Lung (tissue), 12 donors: ENCODE data around the gene TNFAIP8L3. TPM values are rescaled to one million over a fixed set of nuclear protein-coding genes. Genes with fewer than 3 reads are reported as not detected.
A peak's percentile ranks its signal among the peaks of the same experiment; 100 is the strongest.

Source experiments
- ATAC-seq: fragments of 200-7000 bp; cut with Tn5 transposase; one replicate; pipeline ENCODE4 v1.9.1; 2020; ENCODE audit warnings: moderate number of reproducible peaks; ENCODE audit not compliant: insufficient read depth, low FRiP score
- DNase-seq, 3 donors: peaks; one replicate each; pipeline ENCODE4 v3.0.0-alpha.2; 2013 to 2017
- H3K27ac ChIP-seq, 2 donors: one replicate each; pipeline ENCODE4 v1.5.1; 2013; ENCODE audit warnings: mild to moderate bottlenecking in 2 of 2, moderate library complexity in 2 of 2, control low read depth in 1 of 2, inconsistent platforms in 1 of 2, low read depth in 1 of 2, low read length in 1 of 2
- H3K27me3 ChIP-seq, 3 donors: one replicate each; pipeline ENCODE4 v1.5.1; 2013; ENCODE audit warnings: low read length in 2 of 3; ENCODE audit not compliant: control insufficient read depth in 3 of 3, insufficient read depth in 3 of 3
- H3K36me3 ChIP-seq, 4 donors: one replicate each; pipeline ENCODE4 v1.5.1; 2013; ENCODE audit warnings: low read length in 4 of 4, mild to moderate bottlenecking in 1 of 4, moderate library complexity in 1 of 4; ENCODE audit not compliant: control insufficient read depth in 4 of 4, insufficient read depth in 4 of 4
- H3K4me1 ChIP-seq, 5 donors: one replicate each; pipeline ENCODE4 v1.5.1; 2013; ENCODE audit warnings: low read length in 5 of 5, mild to moderate bottlenecking in 2 of 5, moderate library complexity in 1 of 5; ENCODE audit not compliant: control insufficient read depth in 5 of 5, insufficient read depth in 5 of 5
- H3K4me3 ChIP-seq: one replicate; pipeline ENCODE4 v1.5.1; 2013; ENCODE audit warnings: mild to moderate bottlenecking, control low read depth, moderate library complexity
- H3K9ac ChIP-seq, 2 donors: one replicate each; pipeline ENCODE4 v1.5.1; 2013; ENCODE audit warnings: low read length in 2 of 2, control low read depth in 1 of 2; ENCODE audit not compliant: insufficient read depth in 1 of 2
- H3K9me3 ChIP-seq, 4 donors: one replicate each; pipeline ENCODE4 v1.5.1; 2013; ENCODE audit warnings: low read length in 3 of 4, mild to moderate bottlenecking in 1 of 4, moderate library complexity in 1 of 4; ENCODE audit not compliant: control insufficient read depth in 4 of 4, insufficient read depth in 3 of 4
- CTCF ChIP-seq: IDR thresholded peaks from 2 replicates; pipeline ENCODE4 v1.5.1; 2012; ENCODE audit warnings: mild to moderate bottlenecking; ENCODE audit errors: control extremely low read depth, extremely low read depth
- WGBS, 2 donors: extraction: QIAGEN DNeasy Blood & Tissue Kit; methylation state at CpG; one replicate each; pipeline ENCODE4 v1.1.7; 2013; 5-methylcytosine and 5-hydroxymethylcytosine counted together
- polyA plus RNA-seq, 2 donors: library from polyadenylated mRNA; stranded (reverse); fragments of 200-250 nt; gene quantifications; one replicate each; pipeline ENCODE4 v1.2.1, GENCODE V29; 2013
- total RNA-seq, 2 donors: library from RNA; depleted of rRNA in 1 of 2; stranded (reverse); fragments of >200 nt in 1 of 2; gene quantifications; one replicate each; pipeline ENCODE4 v1.2.1, GENCODE V29; 2014 to 2021
- donor health status: control.
- donor health status: control.
- donor health status: Bipolar disorder and iron deficiency.
- donor health status: healthy.
- donor health status: DM: yes; HTN: yes; CAD: no.

The TNFAIP8L3 gene
- total and polyA plus RNA-seq, 4 donors: 3.7 to 20.5 (median 9.9) TPM

- no peak overlapping the region for H3K9ac ChIP-seq
- TF ChIP-seq CTCF: no peak
- DNase-seq: peak; percentile 43 to 52 (median 50)
Measured at GRCh38 chr15:51093839-51094605, 684 bp downstream of the TNFAIP8L3 start.

GRCh38 chr15:51093488-51093838 is 1.2 kb downstream of the TNFAIP8L3 start:
- Histone ChIP-seq H3K4me3 (no peak overlapping the region), H3K4me1 (peaks cover 0 to 7% (median 0%) of the 10 kb centered on the region in 5 donors), H3K9ac (no peak overlapping the region), H3K9me3 (no peaks in the 10 kb centered on the region), H3K27ac (peak overlapping the region in 1 of 2 donors; percentile 6), H3K36me3 (no peaks in the 10 kb centered on the region), H3K27me3 (peaks cover 0 to 75% (median 43%) of the 10 kb centered on the region in 3 donors)
- no peak for DNase-seq
- no peak for TF ChIP-seq CTCF
- ATAC-seq: peak; percentile 13
- WGBS, 2 donors: 14 to 21% methylated on average over 21 of the region's 21 CpGs

More at GRCh38 chr15:51093839-51094605, 684 bp downstream of the TNFAIP8L3 start:
- Histone ChIP-seq H3K4me3 (peak overlapping the region; percentile 40), H3K9me3 (no peaks in the 10 kb centered on the region), H3K27ac (peak overlapping the region in 1 of 2 donors; percentile 6), H3K36me3 (no peaks in the 10 kb centered on the region), H3K27me3 (peaks cover 0 to 76% (median 43%) of the 10 kb centered on the region in 3 donors), H3K4me1 (peaks cover 0 to 7% (median 0%) of the 10 kb centered on the region in 5 donors)
- 0 to 1% methylated on average over 62 to 65 of the region's 65 CpGs for WGBS, 2 donors
- peak; percentile 39 for ATAC-seq

GRCh38 chr15:51092480-51093040 is 2.1 kb downstream of the TNFAIP8L3 start:
- WGBS, 2 donors: 63 to 64% methylated on average over 12 of the region's 12 CpGs
- peaks cover 0 to 67% (median 39%) of the 10 kb centered on the region in 3 donors for H3K27me3 ChIP-seq

More at GRCh38 chr15:51092480-51093040, 2.1 kb downstream of the TNFAIP8L3 start:
- H3K27ac ChIP-seq: no peak overlapping the region
- H3K36me3 ChIP-seq: no peaks in the 10 kb centered on the region
- no peak for DNase-seq
- no peaks in the 10 kb centered on the region for H3K9me3 ChIP-seq
- peaks cover 0 to 7% (median 0%) of the 10 kb centered on the region in 5 donors for H3K4me1 ChIP-seq
- no peak overlapping the region for H3K9ac ChIP-seq
- TF ChIP-seq CTCF: no peak
- ATAC-seq: no peak
- no peak overlapping the region for H3K4me3 ChIP-seq
